GM18907 (cell line): ENCODE results near the gene ARHGAP35.
"Not testable (repeated sequence)": the region's sequence is repeated elsewhere in the genome, so short reads cannot be mapped to it uniquely, and the experiment has no call there.

ENCODE experiments used
- ATAC-seq: cut with Tn5 transposase; IDR thresholded peaks from one replicate; pipeline ENCODE4 v1.9.1; 2021; ENCODE audit warnings: mild to moderate bottlenecking, moderate library complexity; ENCODE audit not compliant: unreplicated experiment

Gene ARHGAP35

GRCh38 chr19:46842791-46843190, 18.0 kb upstream of the ARHGAP35 start:
- ATAC-seq, result no peak

GRCh38 chr19:46844067-46844489, 16.7 kb upstream of the ARHGAP35 start:
- no peak for ATAC-seq

GRCh38 chr19:46845959-46846459, 14.8 kb upstream of the ARHGAP35 start:
- ATAC-seq, result no peak

- ATAC-seq, result no peak
Measured at GRCh38 chr19:46847528-46847927, 13.3 kb upstream of the ARHGAP35 start.

- no peak for ATAC-seq
Measured at GRCh38 chr19:46848389-46848788, 12.4 kb upstream of the ARHGAP35 start.

GRCh38 chr19:46849610-46850009, 11.2 kb upstream of the ARHGAP35 start:
- no peak for ATAC-seq

GRCh38 chr19:46850228-46851203, 10.3 kb upstream of the ARHGAP35 start, which contains the start of gene AP2S1:
TSS of gene AP2S1 (minus strand) at chr19:46850846. CDS start at chr19:46850766, 80 bp downstream.
- peak; percentile 92 for ATAC-seq

GRCh38 chr19:46852830-46853229, 8.0 kb upstream of the ARHGAP35 start:
- ATAC-seq, result no peak

GRCh38 chr19:46854698-46855097, 6.1 kb upstream of the ARHGAP35 start:
- ATAC-seq, result not testable (repeated sequence)

- ATAC-seq, result peak; percentile 35
Measured at GRCh38 chr19:46856062-46857022, 4.5 kb upstream of the ARHGAP35 start.

- no peak for ATAC-seq
Measured at GRCh38 chr19:46859637-46860124, 1.1 kb upstream of the ARHGAP35 start.

GRCh38 chr19:46860125-46860845, 512 bp upstream of the ARHGAP35 start:
- peak; percentile 70 for ATAC-seq

GRCh38 chr19:46861691-46862502, 1.1 kb downstream of the ARHGAP35 start:
- ATAC-seq, result no peak

- ATAC-seq, result no peak
Measured at GRCh38 chr19:46862503-46862834, 1.7 kb downstream of the ARHGAP35 start.

GRCh38 chr19:46862974-46863632, 2.3 kb downstream of the ARHGAP35 start:
- no peak for ATAC-seq

GRCh38 chr19:46863818-46864629, 3.2 kb downstream of the ARHGAP35 start:
- ATAC-seq, result no peak

- ATAC-seq, result no peak
Measured at GRCh38 chr19:46866407-46867136, 5.8 kb downstream of the ARHGAP35 start.
